Measurements from ENCODE around the gene ERBIN.
A peak's percentile ranks its signal among the peaks of the same experiment; 100 is the strongest.

Gene ERBIN

DNA sequence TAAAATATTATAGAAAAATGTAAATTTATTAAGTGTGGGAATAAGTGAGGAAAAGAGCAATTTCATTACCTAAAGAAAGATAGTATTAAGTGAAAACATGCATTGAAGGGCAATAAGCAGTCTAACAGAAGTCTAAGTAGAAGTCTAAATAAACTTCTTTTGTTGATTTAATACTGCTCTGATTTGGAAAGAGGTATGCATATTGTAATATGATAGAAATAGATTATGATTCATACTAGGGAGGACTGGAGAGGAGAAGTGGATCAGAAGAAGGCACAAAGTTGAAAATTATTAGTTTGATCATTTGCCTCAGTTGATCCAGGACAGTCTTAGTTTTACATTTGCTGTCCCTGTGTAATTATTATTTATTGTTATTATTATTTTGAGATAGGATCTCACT, 6.6 kb upstream of the ERBIN start:
- no peaks in the 10 kb centered on the region for H3K36me3 ChIP-seq (ENCODE audit: insufficient read depth, low read length)
- no peaks in the 10 kb centered on the region for H3K9me3 ChIP-seq (replicated peaks; ENCODE audit: low read length)
- H3K4me2 ChIP-seq (ENCODE audit: low read length), result no peak overlapping the region
- no peak overlapping the region for H3K9ac ChIP-seq (ENCODE audit: low read depth, low read length)
- no peak overlapping the region for H3K4me3 ChIP-seq (ENCODE audit: low read length)
- H3K27me3 ChIP-seq (ENCODE audit: control insufficient read depth, insufficient read depth, low read length), result no peaks in the 10 kb centered on the region
- H3K4me1 ChIP-seq (ENCODE audit: control insufficient read depth, insufficient read depth, low read length), result peaks cover 15% of the 10 kb centered on the region

DNA sequence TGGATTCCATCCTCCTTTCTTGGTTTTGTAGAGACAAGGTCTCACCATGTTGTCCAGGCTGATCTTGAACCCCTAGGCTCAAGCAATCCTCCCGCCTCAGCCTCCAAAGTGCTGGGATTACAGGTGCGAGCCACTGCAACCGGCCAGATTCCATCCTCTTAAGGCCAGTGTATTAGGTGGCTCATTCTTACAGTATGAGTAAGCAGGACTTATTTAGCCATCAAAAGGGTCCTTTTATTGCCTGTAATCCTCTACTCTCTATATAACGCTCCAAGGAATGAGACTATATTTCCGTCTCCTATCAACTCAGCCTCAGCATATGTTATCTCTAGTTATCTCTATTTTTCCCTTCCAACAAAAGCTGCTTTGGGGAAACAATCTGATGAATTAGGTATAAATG, 3.0 kb upstream of the ERBIN start:
- Histone ChIP-seq H3K4me2 (ENCODE audit: low read length) (no peak overlapping the region), H3K36me3 (ENCODE audit: insufficient read depth, low read length) (no peaks in the 10 kb centered on the region), H3K27me3 (ENCODE audit: control insufficient read depth, insufficient read depth, low read length) (no peaks in the 10 kb centered on the region), H3K9me3 (replicated peaks; ENCODE audit: low read length) (no peaks in the 10 kb centered on the region), H3K4me1 (ENCODE audit: control insufficient read depth, insufficient read depth, low read length) (peaks cover 20% of the 10 kb centered on the region), H3K4me3 (ENCODE audit: low read length) (no peak overlapping the region), H3K9ac (ENCODE audit: low read depth, low read length) (no peak overlapping the region)

DNA sequence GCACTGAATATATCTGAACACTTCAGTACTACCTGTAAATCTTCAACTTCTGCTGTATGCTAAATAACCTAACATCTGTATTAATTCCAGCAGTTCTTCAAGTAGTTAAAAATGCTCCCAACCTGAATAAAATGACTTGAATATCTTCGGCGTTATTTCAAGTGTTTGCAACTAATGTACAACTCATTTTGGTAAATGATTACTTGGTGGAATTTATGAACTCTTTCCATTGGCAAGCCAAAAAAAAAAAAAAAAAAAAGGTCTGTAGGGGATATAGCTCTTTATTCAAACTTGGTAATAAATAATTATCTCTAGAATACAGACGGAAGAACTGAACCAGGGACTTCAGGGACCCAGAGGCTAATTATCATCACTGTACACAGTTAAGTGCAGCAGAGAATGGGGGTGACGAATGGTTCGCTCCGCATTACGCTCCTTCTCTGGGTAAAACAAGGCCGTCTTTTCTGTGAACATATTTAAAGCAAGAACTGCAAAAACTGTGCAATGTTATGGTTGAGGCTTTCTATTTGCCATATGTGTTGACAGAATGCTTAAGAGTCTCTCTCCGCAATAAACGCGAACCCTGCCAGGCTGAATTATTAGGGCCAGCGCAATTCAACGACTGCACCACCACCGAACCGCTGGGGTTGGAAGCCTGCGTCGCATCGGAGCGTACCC, 1.9 kb upstream of the ERBIN start:
- Histone ChIP-seq H3K9ac (ENCODE audit: low read depth, low read length) (peak overlapping the region; percentile 100), H3K9me3 (replicated peaks; ENCODE audit: low read length) (no peaks in the 10 kb centered on the region), H3K4me3 (ENCODE audit: low read length) (peak overlapping the region; percentile 96), H3K27me3 (ENCODE audit: control insufficient read depth, insufficient read depth, low read length) (no peaks in the 10 kb centered on the region), H3K4me1 (ENCODE audit: control insufficient read depth, insufficient read depth, low read length) (peaks cover 18% of the 10 kb centered on the region), H3K36me3 (ENCODE audit: insufficient read depth, low read length) (no peaks in the 10 kb centered on the region), H3K4me2 (ENCODE audit: low read length) (peak overlapping the region; percentile 97)

DNA sequence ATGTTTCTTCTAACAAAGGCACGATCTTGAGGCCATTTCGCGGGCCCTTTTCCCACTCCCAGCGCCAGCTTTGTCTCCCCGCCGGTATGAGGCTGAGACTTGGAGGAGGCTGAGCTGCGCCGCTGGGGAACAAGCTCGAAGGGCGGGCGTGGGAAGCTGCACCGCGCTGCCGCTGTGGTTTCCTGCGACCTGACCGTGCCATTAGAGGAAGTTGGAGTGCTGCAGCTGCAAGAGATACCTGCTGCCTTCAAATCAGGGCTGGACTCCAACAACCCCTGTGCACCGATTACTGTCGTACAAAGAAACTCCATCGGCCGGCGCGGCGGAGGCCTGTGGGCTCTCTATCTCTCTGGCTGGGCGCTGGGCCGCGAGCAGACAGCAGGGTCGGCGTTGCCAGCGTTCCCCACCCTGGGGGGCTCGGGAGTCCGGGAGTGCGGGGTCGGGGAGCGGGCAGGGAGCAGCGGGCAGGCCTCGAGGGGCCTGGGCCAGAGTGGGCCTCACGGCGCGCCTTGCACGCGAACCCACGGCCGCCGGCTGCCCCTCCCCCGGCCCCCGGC, 1.3 kb upstream of the ERBIN start:
- peaks cover 4% of the 10 kb centered on the region for H3K36me3 ChIP-seq (ENCODE audit: insufficient read depth, low read length)
- peak overlapping the region; percentile 100 for H3K9ac ChIP-seq (ENCODE audit: low read depth, low read length)
- peak overlapping the region; percentile 96 for H3K4me3 ChIP-seq (ENCODE audit: low read length)
- peak overlapping the region; percentile 97 for H3K4me2 ChIP-seq (ENCODE audit: low read length)
- no peaks in the 10 kb centered on the region for H3K27me3 ChIP-seq (ENCODE audit: control insufficient read depth, insufficient read depth, low read length)
- H3K4me1 ChIP-seq (ENCODE audit: control insufficient read depth, insufficient read depth, low read length), result peaks cover 18% of the 10 kb centered on the region
- H3K9me3 ChIP-seq (replicated peaks; ENCODE audit: low read length), result no peaks in the 10 kb centered on the region

DNA sequence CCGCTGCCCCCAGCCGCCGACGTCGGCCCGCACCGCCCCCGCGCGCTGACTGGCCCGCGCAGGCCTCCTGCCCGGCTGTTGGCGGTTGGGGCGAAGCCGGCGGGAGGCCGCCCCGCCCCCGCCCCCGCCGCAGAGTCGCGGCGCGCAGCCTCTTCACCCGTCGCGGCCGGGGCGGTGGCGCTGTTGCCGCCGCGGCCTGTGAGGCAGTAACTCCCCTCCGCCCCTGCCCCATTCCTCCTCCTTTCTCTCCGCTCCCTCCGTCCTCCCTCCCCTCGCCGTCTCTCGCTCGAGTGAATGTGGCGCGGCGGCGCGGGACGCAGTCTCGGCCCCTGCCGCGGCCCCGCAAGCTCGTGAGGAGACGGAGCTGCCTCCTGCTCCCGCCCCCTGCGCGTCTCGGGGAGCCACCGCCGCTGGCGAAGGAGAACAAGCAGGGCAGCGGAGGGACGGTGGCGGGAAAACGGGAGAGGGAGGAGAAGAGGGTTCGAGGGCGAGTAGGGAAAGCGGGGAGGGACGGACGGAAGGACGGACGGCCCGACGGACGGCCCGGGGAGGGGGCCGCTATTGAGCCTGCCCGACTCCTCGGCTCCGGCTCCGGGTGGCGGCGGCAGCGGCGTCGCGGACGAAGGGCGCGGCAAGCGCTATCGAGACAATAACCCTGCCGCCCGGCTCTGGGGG, 637 bp upstream of the ERBIN start:
- H3K9ac ChIP-seq (ENCODE audit: low read depth, low read length), result peak overlapping the region; percentile 100
- H3K4me3 ChIP-seq (ENCODE audit: low read length), result peak overlapping the region; percentile 96
- peaks cover 19% of the 10 kb centered on the region for H3K4me1 ChIP-seq (ENCODE audit: control insufficient read depth, insufficient read depth, low read length)
- no peaks in the 10 kb centered on the region for H3K9me3 ChIP-seq (replicated peaks; ENCODE audit: low read length)
- H3K4me2 ChIP-seq (ENCODE audit: low read length), result peak overlapping the region; percentile 97
- no peaks in the 10 kb centered on the region for H3K27me3 ChIP-seq (ENCODE audit: control insufficient read depth, insufficient read depth, low read length)
- H3K36me3 ChIP-seq (ENCODE audit: insufficient read depth, low read length), result peaks cover 9% of the 10 kb centered on the region

DNA sequence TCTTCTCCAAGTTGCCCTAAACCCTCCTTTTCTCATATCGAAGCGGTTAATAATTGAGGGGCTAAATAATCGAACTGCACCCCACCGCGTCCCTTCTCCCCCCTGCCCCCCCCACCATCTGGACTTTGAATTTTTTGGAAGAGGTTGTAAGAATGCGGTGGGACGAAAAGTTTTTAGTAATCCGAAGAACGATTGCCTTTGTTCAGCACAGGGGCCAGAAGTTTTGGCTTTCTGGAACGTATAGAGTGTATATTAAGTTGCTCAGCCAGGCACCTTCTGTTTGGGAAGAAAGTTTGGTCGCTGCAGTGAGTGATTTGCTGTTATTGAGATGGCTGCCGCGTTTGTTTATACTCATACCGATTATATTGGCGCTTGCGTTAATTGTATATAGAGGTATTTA, 518 bp downstream of the ERBIN start:
- Histone ChIP-seq H3K4me3 (ENCODE audit: low read length) (peak overlapping the region; percentile 96), H3K4me2 (ENCODE audit: low read length) (peak overlapping the region; percentile 97), H3K36me3 (ENCODE audit: insufficient read depth, low read length) (peaks cover 15% of the 10 kb centered on the region), H3K27me3 (ENCODE audit: control insufficient read depth, insufficient read depth, low read length) (no peaks in the 10 kb centered on the region), H3K9ac (ENCODE audit: low read depth, low read length) (peak overlapping the region; percentile 100), H3K9me3 (replicated peaks; ENCODE audit: low read length) (no peaks in the 10 kb centered on the region), H3K4me1 (ENCODE audit: control insufficient read depth, insufficient read depth, low read length) (peaks cover 24% of the 10 kb centered on the region)

DNA sequence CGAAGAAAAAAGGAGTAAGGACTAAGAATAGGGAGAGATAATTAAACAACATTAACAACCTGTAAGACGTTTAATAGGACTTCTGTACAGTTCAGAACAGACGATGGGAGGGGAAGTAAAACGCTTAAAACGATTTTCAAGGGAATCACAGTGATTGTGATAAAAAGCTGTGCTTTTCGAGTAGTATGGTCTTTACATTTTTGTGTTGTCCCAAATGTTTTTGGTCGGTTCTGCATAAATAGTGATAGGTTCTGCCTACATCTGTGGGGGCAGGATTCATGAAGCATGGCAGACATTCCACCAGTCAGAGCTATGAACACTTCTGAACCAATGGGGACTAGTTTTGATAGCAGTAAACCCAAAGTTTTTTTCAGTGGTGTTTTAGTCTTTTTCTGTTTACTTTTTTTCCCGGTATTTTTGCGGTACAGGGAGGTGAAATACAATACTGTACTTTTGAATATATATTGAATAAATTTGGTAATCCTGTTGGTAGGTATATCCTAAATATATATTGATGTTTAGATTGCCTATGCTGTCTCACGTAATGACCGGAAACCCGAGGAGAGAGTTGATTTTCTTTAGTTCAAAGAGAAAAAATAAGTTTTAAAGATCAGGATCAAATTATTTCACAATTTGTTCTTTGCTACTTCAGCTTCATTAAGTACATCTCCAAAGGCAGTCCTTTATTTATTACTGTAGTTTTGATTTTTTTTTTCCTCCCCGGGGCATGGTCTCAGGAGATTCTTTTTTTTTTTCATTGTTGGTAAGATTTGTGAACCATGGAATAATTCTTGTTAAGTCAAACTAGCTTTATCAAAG, 1.3 kb downstream of the ERBIN start:
- H3K27me3 ChIP-seq (ENCODE audit: control insufficient read depth, insufficient read depth, low read length), result no peaks in the 10 kb centered on the region
- peaks cover 18% of the 10 kb centered on the region for H3K36me3 ChIP-seq (ENCODE audit: insufficient read depth, low read length)
- no peaks in the 10 kb centered on the region for H3K9me3 ChIP-seq (replicated peaks; ENCODE audit: low read length)
- H3K9ac ChIP-seq (ENCODE audit: low read depth, low read length), result peak overlapping the region; percentile 100
- peak overlapping the region; percentile 97 for H3K4me2 ChIP-seq (ENCODE audit: low read length)
- peaks cover 24% of the 10 kb centered on the region for H3K4me1 ChIP-seq (ENCODE audit: control insufficient read depth, insufficient read depth, low read length)
- peak overlapping the region; percentile 96 for H3K4me3 ChIP-seq (ENCODE audit: low read length)

DNA sequence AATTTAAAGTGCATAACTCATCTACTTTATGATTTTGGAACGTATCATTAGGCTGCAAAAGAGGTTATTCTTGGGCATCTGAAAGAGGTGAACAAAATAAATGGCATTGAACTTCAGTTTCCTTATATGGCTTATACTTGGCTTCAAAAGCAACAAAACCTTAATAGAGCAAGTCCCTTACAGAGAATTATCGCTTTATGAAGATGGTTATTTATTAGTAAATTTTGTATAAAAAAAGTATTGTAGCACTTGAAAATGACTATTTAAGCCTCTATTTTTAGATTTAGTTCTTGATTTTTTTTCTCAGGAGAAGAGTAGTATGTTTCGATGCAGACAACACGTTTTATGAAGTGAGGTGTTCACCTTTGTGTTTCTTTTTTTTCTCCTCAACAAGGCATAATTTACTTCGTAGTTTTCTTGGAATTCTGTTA, 2.0 kb downstream of the ERBIN start:
- peak overlapping the region; percentile 97 for H3K4me2 ChIP-seq (ENCODE audit: low read length)
- H3K36me3 ChIP-seq (ENCODE audit: insufficient read depth, low read length), result peaks cover 23% of the 10 kb centered on the region
- no peaks in the 10 kb centered on the region for H3K27me3 ChIP-seq (ENCODE audit: control insufficient read depth, insufficient read depth, low read length)
- H3K9ac ChIP-seq (ENCODE audit: low read depth, low read length), result peak overlapping the region; percentile 100
- H3K9me3 ChIP-seq (replicated peaks; ENCODE audit: low read length), result no peaks in the 10 kb centered on the region
- peak overlapping the region; percentile 96 for H3K4me3 ChIP-seq (ENCODE audit: low read length)
- peaks cover 29% of the 10 kb centered on the region for H3K4me1 ChIP-seq (ENCODE audit: control insufficient read depth, insufficient read depth, low read length)

DNA sequence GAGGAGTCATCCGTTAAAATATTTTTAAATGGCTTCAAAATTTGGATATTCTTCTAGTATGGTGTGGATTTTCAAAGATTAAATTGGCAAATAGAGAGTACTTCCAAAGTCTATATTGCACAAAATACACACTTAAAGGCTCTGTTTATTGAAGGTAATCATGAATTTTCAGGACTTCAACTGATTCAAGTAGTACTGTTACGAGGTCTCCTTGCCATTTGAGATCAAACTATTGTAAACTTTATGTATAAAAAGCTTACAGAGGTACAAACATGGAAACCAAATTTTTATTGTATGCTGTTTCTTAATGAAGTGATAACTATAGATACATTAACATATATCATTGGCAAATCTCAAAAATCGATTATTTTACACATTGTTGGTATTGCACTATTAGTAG, 2.5 kb downstream of the ERBIN start:
- Histone ChIP-seq H3K4me3 (ENCODE audit: low read length) (peak overlapping the region; percentile 96), H3K4me1 (ENCODE audit: control insufficient read depth, insufficient read depth, low read length) (peaks cover 29% of the 10 kb centered on the region), H3K27me3 (ENCODE audit: control insufficient read depth, insufficient read depth, low read length) (no peaks in the 10 kb centered on the region), H3K9ac (ENCODE audit: low read depth, low read length) (peak overlapping the region; percentile 100), H3K36me3 (ENCODE audit: insufficient read depth, low read length) (peaks cover 24% of the 10 kb centered on the region), H3K4me2 (ENCODE audit: low read length) (peak overlapping the region; percentile 97), H3K9me3 (replicated peaks; ENCODE audit: low read length) (no peaks in the 10 kb centered on the region)

DNA sequence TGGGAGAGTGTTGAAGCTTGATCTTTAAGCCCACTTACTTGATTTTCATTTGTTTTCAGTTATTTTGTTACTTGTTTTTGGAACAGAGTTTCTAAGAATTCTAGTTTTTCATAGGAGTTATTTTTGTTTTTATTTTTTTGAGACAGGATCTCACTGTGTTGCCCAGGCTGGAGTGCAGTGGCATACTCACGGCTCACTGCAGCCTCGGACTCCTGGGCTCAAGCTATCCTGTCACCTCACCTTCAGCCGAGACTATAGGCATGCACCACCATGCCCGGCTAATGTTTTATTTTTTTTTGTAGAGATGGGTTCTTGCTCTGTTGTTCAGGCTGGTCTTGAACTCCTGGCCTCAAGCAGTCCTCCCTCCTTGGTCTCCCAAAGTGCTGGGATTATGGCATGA, 6.3 kb downstream of the ERBIN start:
- H3K4me2 ChIP-seq (ENCODE audit: low read length), result peak overlapping the region; percentile 23
- no peaks in the 10 kb centered on the region for H3K27me3 ChIP-seq (ENCODE audit: control insufficient read depth, insufficient read depth, low read length)
- H3K9me3 ChIP-seq (replicated peaks; ENCODE audit: low read length), result no peaks in the 10 kb centered on the region
- no peak overlapping the region for H3K9ac ChIP-seq (ENCODE audit: low read depth, low read length)
- H3K36me3 ChIP-seq (ENCODE audit: insufficient read depth, low read length), result peaks cover 32% of the 10 kb centered on the region
- H3K4me1 ChIP-seq (ENCODE audit: control insufficient read depth, insufficient read depth, low read length), result peaks cover 31% of the 10 kb centered on the region
- no peak overlapping the region for H3K4me3 ChIP-seq (ENCODE audit: low read length)

DNA sequence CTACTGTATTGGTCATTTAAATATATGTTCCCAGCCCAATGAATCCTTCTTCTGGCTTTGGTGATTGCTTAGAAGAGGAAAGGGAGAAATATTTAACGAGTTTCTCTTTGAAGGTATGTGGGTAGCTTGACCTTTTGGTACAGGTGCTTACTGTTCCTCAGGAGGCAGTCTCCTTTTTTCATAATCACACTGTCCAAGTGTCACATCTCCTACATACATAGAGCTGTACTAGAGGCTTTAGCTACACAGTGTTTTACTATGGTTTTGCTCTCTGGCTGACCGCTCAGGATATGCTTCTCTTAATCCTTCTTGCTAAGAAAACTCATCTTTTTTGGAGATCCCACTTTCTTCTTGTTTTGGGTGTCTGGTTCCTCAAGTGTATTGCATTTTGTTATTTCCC, 6.9 kb downstream of the ERBIN start:
- Histone ChIP-seq H3K36me3 (ENCODE audit: insufficient read depth, low read length) (peaks cover 32% of the 10 kb centered on the region), H3K4me3 (ENCODE audit: low read length) (no peak overlapping the region), H3K4me2 (ENCODE audit: low read length) (peak overlapping the region; percentile 2), H3K9ac (ENCODE audit: low read depth, low read length) (no peak overlapping the region), H3K4me1 (ENCODE audit: control insufficient read depth, insufficient read depth, low read length) (peaks cover 31% of the 10 kb centered on the region), H3K9me3 (replicated peaks; ENCODE audit: low read length) (no peaks in the 10 kb centered on the region), H3K27me3 (ENCODE audit: control insufficient read depth, insufficient read depth, low read length) (no peaks in the 10 kb centered on the region)
